Naive B cell (primary cell): ENCODE data around the gene CSGALNACT2. TPM values are rescaled to one million over a fixed set of nuclear protein-coding genes. Genes with fewer than 3 reads are reported as not detected.

Experiments used
- ATAC-seq, 2 donors: fragments of 150-1000 bp; cut with Tn5 transposase; 2 replicates each; pipeline ENCODE4 v1.10.0; 2021; ENCODE audit warnings: low read depth in 2 of 2, mild to moderate bottlenecking in 2 of 2, moderate library complexity in 2 of 2
- DNase-seq: peaks from one replicate; pipeline ENCODE4 v3.0.0; 2022
- H3K27ac Mint-ChIP-seq, 6 donors: one replicate each; pipeline ENCODE4 v1.8.0; 2020 to 2022; ENCODE audit warnings: mild to moderate bottlenecking in 6 of 6, mixed read lengths in 6 of 6, moderate library complexity in 5 of 6, inconsistent platforms in 2 of 6
- H3K27me3 Mint-ChIP-seq, 3 donors: one replicate each; pipeline ENCODE4 v1.8.0; 2021 to 2022; ENCODE audit warnings: mixed read lengths in 3 of 3, mild to moderate bottlenecking in 1 of 3
- H3K36me3 Mint-ChIP-seq, 2 donors: one replicate each; pipeline ENCODE4 v1.8.0; 2020 to 2022; ENCODE audit warnings: mixed read lengths in 2 of 2, inconsistent platforms in 1 of 2, mild to moderate bottlenecking in 1 of 2
- H3K4me1 Mint-ChIP-seq, 3 donors: one replicate each; pipeline ENCODE4 v1.8.0; 2020 to 2022; ENCODE audit warnings: mixed read lengths in 3 of 3, inconsistent platforms in 1 of 3, mild to moderate bottlenecking in 1 of 3, moderate library complexity in 1 of 3
- H3K4me3 Mint-ChIP-seq, 8 donors: one replicate each; pipeline ENCODE4 v1.8.0; 2020 to 2022; ENCODE audit warnings: mild to moderate bottlenecking in 8 of 8, mixed read lengths in 8 of 8, moderate library complexity in 8 of 8, inconsistent platforms in 2 of 8
- H3K9me3 Mint-ChIP-seq, 7 donors: one replicate each; pipeline ENCODE4 v1.8.0; 2020 to 2022; ENCODE audit warnings: mixed read lengths in 7 of 7, mild to moderate bottlenecking in 5 of 7, inconsistent platforms in 2 of 7, moderate library complexity in 1 of 7
- polyA plus RNA-seq, 6 donors: library from polyadenylated mRNA; unstranded; fragments of 300-500 nt; fragmentation: Illumina TruSeq; gene quantifications; one replicate each; pipeline ENCODE4 v1.2.3, GENCODE V29; 2021; ENCODE audit warnings: low read depth in 6 of 6

Gene CSGALNACT2
- polyA plus RNA-seq, 6 donors from 2014 or later = 10.0 to 16.0 (median 12.4) TPM

DNA sequence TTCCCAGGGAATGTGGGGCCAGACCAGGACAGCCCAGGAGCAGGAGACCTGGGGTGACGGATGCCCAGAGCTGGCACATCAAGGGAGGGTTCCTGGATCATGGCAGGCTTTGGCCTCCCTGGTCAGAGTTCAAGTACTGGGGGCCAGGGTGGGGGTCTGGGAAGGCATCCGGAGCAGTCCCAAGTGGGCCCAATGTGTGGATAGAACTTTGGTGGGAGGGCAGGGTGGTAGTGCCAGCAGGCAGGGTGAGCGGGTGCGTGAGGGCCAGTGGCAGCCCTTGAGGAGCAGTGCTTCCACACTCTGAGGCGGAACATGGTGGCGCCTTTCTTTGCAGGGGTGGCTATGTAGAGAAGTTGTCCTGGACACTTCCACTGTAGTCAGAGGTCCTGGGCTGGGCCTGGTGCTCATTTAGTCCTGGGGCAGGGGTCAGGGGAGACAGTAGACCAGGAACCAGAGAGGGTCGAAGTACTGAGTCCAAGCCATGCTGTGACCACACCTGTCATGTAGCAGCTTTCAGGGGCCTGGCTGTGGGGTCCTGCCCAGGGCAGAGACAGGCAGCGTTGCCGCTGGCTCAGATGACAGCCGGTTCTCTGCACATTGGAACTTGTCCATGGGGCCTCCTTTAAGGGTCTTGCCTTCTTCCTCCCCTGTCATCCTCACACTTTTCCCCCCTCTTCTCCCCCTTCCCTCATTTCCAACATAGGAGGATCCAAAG is 22.2 kb upstream of the CSGALNACT2 start:
- Mint-ChIP-seq H3K9me3 (no peaks in the 10 kb centered on the region), H3K36me3 (no peaks in the 10 kb centered on the region), H3K4me1 (peaks cover 10 to 12% (median 11%) of the 10 kb centered on the region in 3 donors), H3K4me3 (no peak overlapping the region), H3K27me3 (no peaks in the 10 kb centered on the region), H3K27ac (no peak overlapping the region)
- ATAC-seq (no peak), DNase-seq (no peak)

DNA sequence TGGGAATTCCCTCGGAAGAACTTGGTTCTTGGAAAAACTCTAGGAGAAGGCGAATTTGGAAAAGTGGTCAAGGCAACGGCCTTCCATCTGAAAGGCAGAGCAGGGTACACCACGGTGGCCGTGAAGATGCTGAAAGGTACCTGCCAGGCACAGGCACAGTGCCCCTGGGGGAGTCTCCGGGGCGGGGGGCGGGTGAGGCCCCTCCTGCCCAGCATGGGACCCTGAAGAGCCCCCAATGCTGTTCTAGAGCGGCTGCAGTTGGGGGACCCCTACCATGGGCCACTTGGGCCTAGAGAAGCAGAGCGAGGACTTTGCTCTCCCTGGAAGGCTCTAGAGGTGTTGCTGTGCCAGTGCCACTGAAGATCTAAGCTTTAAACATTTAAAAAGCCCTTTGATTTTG is 21.6 kb upstream of the CSGALNACT2 start:
- H3K36me3 Mint-ChIP-seq = no peaks in the 10 kb centered on the region
- peaks cover 15 to 18% (median 16%) of the 10 kb centered on the region in 3 donors for H3K4me1 Mint-ChIP-seq
- ATAC-seq (no peak), DNase-seq (no peak)
- no peaks in the 10 kb centered on the region for H3K9me3 Mint-ChIP-seq
- no peaks in the 10 kb centered on the region for H3K27me3 Mint-ChIP-seq
- H3K4me3 Mint-ChIP-seq = no peak overlapping the region
- no peak overlapping the region for H3K27ac Mint-ChIP-seq

DNA sequence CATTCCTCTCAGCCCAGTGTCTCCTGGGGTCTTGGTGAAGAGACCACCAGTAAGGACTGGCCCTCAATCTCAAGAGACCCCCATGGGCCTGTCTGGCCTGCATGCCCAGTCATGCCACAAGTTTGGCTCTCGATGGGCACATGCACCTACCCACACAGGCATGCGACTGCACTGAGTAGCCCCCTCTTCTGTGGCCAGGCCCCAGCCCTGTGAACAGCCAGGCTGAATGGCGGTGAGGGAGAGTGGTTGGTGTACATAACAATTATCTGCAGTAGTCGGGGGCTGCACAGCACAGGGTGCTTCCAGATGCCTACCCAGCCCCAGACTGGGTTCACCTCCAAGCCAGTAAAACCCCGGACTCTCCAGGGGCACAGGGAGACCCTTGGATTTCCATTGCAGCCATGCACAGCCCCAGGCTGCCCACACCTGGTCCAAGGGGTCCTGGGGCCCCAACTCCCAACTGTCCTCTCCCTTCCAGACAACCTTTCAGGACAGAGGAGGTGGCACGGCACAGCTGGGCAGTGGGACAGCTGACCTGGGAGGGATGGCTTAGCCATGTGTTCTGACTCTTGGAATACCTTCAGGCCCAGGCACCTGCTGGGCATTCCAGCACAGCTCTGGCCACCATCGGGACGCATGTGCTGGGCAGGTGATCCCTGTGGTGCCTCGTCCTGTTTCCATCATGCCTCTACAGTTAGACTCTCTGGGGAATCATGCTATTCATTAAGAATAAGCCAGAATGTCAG is 21.0 kb upstream of the CSGALNACT2 start:
- H3K4me1 Mint-ChIP-seq = peaks cover 21 to 22% (median 22%) of the 10 kb centered on the region in 3 donors
- DNase-seq (no peak), ATAC-seq (no peak)
- H3K27me3 Mint-ChIP-seq = no peaks in the 10 kb centered on the region
- H3K4me3 Mint-ChIP-seq = no peak overlapping the region
- H3K27ac Mint-ChIP-seq = peak overlapping the region in 3 of 6 donors; percentile 8 to 69 (median 44)
- H3K9me3 Mint-ChIP-seq = no peaks in the 10 kb centered on the region
- no peaks in the 10 kb centered on the region for H3K36me3 Mint-ChIP-seq

DNA sequence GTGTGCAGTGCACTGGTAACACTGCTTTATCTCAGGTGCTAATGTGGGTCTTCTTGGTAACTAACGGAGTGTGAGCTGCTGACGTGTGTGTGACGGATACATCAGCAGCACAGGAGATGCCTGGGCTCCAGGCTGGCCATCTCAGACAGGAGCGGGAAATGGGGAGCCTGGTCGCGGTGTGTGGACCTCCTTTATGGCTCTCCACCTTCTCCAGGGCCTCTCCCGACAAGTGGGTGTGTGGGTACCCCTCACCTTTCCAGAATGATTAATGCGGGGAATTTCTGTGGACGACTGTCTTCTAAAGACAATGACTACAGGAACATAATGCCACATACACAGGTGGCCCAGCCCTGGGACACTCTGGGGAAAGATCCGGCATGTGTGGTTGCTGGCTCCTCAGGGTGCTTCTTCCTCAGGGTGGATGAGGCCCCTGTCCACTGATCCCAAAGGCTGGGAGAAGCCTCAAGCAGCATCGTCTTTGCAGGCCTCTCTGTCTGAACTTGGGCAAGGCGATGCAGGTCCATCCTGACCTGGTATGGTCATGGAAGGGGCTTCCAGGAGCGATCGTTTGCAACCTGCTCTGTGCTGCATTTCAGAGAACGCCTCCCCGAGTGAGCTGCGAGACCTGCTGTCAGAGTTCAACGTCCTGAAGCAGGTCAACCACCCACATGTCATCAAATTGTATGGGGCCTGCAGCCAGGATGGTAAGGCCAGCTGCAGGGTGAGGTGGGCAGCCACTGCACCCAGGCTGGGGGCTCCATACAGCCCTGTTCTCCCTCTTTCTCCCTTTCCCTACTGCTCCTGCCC is 20.3 kb upstream of the CSGALNACT2 start:
- DNase-seq = no peak
- Mint-ChIP-seq H3K27me3 (no peaks in the 10 kb centered on the region), H3K9me3 (no peaks in the 10 kb centered on the region), H3K4me1 (peaks cover 22 to 25% (median 22%) of the 10 kb centered on the region in 3 donors), H3K27ac (peak overlapping the region in 3 of 6 donors; percentile 8 to 69 (median 44)), H3K36me3 (no peaks in the 10 kb centered on the region), H3K4me3 (no peak overlapping the region)
- no peak for ATAC-seq

DNA sequence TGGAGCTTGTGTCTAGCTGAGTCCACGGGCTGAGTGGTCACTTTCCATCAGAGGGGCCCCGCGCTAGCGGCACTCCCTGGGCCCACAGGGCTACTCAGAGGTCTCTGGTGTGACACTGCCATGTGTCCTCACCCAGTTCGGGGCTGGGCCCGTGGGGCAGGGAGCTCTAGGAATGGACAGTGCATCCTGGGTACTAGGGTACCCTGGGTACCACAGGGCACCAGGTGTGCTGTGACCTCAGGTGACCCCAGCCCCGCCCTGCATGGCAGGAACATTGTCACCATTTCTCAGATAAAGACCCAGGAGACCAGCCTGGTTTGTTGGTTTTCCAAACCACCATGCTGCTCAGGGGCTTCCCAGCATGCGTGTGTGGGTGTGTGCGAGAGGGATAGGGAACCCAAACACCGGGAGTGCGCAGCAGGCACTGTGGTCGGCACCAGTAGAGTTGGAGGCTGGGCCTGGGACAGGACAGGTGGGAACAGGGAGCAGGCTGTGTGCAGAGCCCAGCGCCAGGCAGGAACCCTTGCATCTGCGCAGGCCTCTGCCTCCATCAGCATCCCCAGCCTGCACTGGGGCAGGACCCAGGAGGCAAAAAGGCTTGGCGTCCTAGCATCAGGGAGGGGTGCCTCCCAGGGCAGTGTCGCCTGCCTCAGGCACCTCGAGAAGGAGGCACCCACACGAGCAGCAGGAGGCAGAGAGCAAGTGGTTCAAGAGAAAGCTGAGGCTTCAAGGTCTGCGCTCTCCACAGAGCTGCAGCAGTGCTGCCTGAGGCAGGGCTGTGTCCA is 19.4 kb upstream of the CSGALNACT2 start:
- Mint-ChIP-seq H3K27ac (peak overlapping the region in 3 of 6 donors; percentile 59 to 93 (median 83)), H3K27me3 (no peaks in the 10 kb centered on the region), H3K36me3 (no peaks in the 10 kb centered on the region), H3K9me3 (no peaks in the 10 kb centered on the region), H3K4me1 (peaks cover 23 to 25% (median 24%) of the 10 kb centered on the region in 3 donors), H3K4me3 (no peak overlapping the region)
- ATAC-seq = no peak
- DNase-seq = no peak

DNA sequence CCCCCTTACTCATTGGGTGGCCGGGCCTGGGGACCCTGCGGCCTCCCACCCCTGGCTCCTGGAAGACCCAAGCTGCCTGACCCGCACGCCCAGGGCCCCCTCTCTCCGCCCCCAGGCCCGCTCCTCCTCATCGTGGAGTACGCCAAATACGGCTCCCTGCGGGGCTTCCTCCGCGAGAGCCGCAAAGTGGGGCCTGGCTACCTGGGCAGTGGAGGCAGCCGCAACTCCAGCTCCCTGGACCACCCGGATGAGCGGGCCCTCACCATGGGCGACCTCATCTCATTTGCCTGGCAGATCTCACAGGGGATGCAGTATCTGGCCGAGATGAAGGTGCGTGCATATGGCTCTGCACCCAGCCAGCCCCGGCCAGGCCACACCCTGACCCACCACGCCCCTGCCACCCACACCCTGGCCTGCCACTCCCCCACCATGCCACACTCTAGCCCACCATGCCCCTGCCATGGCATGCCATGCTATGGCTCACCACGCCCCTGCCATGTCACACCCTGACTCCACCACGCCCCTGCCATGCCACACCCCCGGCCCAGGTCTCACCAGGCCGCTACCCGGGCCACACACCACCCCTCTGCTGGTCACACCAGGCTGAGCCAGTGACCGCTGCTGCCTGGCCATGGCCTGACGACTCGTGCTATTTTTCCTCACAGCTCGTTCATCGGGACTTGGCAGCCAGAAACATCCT is 18.7 kb upstream of the CSGALNACT2 start:
- Mint-ChIP-seq H3K4me3 (no peak overlapping the region), H3K27ac (peak overlapping the region in 4 of 6 donors; percentile 47 to 78 (median 67)), H3K9me3 (no peaks in the 10 kb centered on the region), H3K36me3 (no peaks in the 10 kb centered on the region), H3K4me1 (peaks cover 25 to 27% (median 26%) of the 10 kb centered on the region in 3 donors), H3K27me3 (no peaks in the 10 kb centered on the region)
- no peak for DNase-seq
- ATAC-seq = no peak

DNA sequence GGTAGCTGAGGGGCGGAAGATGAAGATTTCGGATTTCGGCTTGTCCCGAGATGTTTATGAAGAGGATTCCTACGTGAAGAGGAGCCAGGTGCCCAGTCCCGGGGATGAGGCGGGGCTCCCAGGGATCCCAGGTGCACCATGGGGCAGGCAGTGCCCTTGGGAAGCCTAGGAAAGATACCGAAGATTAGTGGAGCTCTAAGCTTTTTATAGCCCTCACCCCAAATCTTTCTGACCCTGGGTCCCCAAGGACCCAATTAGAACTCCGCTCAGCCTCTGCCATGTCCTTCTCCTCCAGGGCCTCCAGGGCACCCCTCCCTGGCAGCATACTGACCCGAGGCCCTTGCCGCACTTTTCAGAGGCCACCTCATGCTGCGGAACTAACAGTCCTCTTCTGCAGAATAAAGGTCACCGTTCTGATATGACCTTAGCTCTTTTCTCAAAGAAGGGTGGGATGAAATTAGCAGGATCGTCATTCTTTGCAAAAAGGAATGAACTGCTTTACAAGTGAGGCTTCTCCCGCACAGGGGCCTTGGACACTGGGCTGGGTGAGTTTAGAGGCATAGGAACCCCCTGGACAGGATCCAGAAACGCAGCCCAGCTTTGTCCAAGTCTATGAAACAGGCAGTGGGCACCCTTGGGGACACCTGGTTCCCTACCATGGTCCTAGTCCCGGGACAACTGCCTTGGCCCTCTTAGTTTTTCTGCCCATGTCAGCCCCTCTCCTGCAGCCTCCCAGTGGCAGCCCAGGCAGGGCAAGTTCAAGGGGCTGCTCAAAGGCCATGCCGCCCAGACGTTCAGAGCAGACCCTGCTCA is 17.9 kb upstream of the CSGALNACT2 start:
- ATAC-seq = no peak
- DNase-seq = no peak

DNA sequence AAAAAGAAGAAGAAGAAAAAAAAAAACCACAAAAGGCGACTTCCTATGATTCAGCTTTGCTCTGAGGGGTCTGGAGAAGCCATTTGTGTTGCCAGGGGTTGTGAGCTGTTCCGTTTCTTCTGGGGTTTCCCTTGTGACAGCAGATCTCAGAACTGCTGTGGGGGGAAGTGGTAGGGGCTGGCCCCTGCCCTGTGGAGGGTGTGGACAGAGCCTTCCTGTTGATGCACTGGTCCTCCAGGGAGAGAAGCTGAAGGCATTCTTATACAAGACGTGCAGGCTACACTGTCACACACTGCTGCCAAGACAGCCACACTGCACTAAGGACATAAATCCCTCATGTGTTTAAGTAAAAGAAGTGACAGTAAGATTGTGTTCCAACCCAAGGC is 17.3 kb upstream of the CSGALNACT2 start:
- Mint-ChIP-seq H3K27ac (peak overlapping the region; percentile 74 to 94 (median 90)), H3K36me3 (no peaks in the 10 kb centered on the region), H3K27me3 (no peaks in the 10 kb centered on the region), H3K4me3 (peak overlapping the region in 6 of 8 donors; percentile 4 to 74 (median 52)), H3K9me3 (no peaks in the 10 kb centered on the region), H3K4me1 (peaks cover 25 to 27% (median 26%) of the 10 kb centered on the region in 3 donors)
- peak; percentile 96 for ATAC-seq
- peak; percentile 60 for DNase-seq

More for the DNA sequence above, 17.9 kb upstream of the CSGALNACT2 start:
- H3K27me3 Mint-ChIP-seq = no peaks in the 10 kb centered on the region
- H3K36me3 Mint-ChIP-seq = no peaks in the 10 kb centered on the region
- H3K9me3 Mint-ChIP-seq = no peaks in the 10 kb centered on the region
- peaks cover 25 to 27% (median 26%) of the 10 kb centered on the region in 3 donors for H3K4me1 Mint-ChIP-seq
- peak overlapping the region in 4 of 8 donors; percentile 45 to 74 (median 64) for H3K4me3 Mint-ChIP-seq
- peak overlapping the region; percentile 78 to 94 (median 92) for H3K27ac Mint-ChIP-seq

DNA sequence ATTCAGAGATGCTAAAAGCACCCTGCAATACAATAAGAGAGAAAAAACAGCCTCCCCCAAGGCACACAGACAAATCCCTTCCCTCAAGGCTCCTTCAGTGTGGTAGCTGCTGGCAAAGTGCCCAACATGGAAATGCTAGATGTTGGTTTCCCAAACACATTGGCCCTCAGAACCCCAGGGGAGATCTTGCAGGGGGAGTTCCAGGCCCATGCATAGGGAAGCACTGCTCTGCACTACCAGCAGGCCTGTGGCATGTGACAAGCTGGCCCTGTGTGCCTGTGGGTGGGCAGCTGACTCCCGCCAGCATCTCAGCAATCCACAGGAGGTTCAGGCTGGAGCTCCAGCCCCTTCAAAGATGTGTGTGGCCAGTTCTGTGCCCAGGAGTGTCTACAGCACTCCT is 16.8 kb upstream of the CSGALNACT2 start:
- H3K27me3 Mint-ChIP-seq = no peaks in the 10 kb centered on the region
- ATAC-seq = peak in 1 of 2 donors; percentile 20
- no peaks in the 10 kb centered on the region for H3K36me3 Mint-ChIP-seq
- H3K4me3 Mint-ChIP-seq = peak overlapping the region in 5 of 8 donors; percentile 37 to 74 (median 59)
- peak overlapping the region in 5 of 6 donors; percentile 78 to 94 (median 92) for H3K27ac Mint-ChIP-seq
- peaks cover 25 to 27% (median 26%) of the 10 kb centered on the region in 3 donors for H3K4me1 Mint-ChIP-seq
- DNase-seq = no peak
- H3K9me3 Mint-ChIP-seq = no peaks in the 10 kb centered on the region

DNA sequence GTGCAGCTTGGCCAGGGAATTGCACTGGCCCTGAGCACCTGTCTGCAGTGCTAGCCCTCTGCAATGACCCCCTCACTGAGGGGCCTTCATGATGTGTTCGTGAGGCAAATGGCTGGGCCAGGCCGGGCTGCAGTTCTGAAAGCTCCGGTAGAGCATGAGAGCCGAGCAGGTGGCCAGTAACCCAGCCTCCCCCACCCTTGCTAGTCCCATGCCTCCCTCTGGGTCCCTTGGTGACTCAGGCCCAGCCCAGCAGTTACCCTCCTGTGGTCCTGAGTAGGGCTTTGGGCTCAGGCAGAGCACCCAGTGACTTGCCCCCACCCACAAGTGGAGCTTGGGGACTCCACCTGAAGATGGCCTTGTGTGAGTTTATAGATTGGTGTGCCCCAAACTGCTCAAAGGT is 16.1 kb upstream of the CSGALNACT2 start:
- DNase-seq (no peak), ATAC-seq (no peak)
- Mint-ChIP-seq H3K36me3 (no peaks in the 10 kb centered on the region), H3K27ac (peak overlapping the region in 4 of 6 donors; percentile 74 to 94 (median 85)), H3K4me3 (no peak overlapping the region), H3K4me1 (peaks cover 28 to 33% (median 32%) of the 10 kb centered on the region in 3 donors), H3K27me3 (no peaks in the 10 kb centered on the region), H3K9me3 (no peaks in the 10 kb centered on the region)

DNA sequence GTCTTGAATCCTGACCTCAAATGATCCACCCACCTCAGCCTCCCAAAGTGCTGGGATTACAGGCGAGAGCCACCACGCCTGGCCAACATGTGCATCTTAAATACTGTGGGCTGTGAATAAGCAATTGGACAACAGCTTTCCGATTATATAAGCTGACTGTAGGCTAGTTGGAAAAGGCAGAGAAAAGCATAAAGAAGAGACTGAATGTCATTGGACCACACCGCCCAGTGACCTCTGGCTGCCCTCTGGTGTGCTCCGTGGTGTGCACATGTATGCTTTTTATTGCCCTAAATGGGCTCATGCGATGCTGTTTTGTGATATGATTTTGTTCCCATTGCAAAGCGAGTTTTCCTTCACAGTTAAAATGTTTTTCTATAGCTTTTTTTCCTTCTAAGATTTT is 15.4 kb upstream of the CSGALNACT2 start:
- Mint-ChIP-seq H3K4me1 (peaks cover 30 to 33% (median 32%) of the 10 kb centered on the region in 3 donors), H3K4me3 (no peak overlapping the region), H3K27ac (peak overlapping the region in 2 of 6 donors; percentile 33 to 78), H3K27me3 (no peaks in the 10 kb centered on the region), H3K9me3 (no peaks in the 10 kb centered on the region), H3K36me3 (no peaks in the 10 kb centered on the region)
- DNase-seq (no peak), ATAC-seq (no peak)
